Endodermal cell (in vitro differentiated cells): ENCODE data around the gene ZNF573. TPM values are rescaled to one million over a fixed set of nuclear protein-coding genes. Genes with fewer than 3 reads are reported as not detected.

Source experiments
- DNase-seq: peaks from one replicate; pipeline ENCODE4 v3.0.0-alpha.2; 2017
- H3K27ac ChIP-seq: 2 replicates; pipeline ENCODE4 v1.5.1; 2013; ENCODE audit warnings: mild to moderate bottlenecking, low read depth, low read length, moderate library complexity
- H3K27me3 ChIP-seq: 2 replicates; pipeline ENCODE4 v1.6.1; 2013; ENCODE audit warnings: mild to moderate bottlenecking, low read length, moderate library complexity; ENCODE audit not compliant: insufficient read depth, control insufficient read depth, poor library complexity, severe bottlenecking
- H3K36me3 ChIP-seq: 2 replicates; pipeline ENCODE4 v1.7.0; 2013; ENCODE audit warnings: mild to moderate bottlenecking, low read length, moderate library complexity; ENCODE audit not compliant: control insufficient read depth, insufficient read depth
- H3K4me1 ChIP-seq: one replicate; pipeline ENCODE4 v1.7.0; 2013; ENCODE audit warnings: low read length; ENCODE audit not compliant: control insufficient read depth, insufficient read depth
- H3K4me3 ChIP-seq: 2 replicates; pipeline ENCODE4 v1.5.1; 2013; ENCODE audit warnings: mild to moderate bottlenecking, low read length, moderate library complexity
- H3K9ac ChIP-seq: 2 replicates; pipeline ENCODE4 v1.6.1; 2013; ENCODE audit warnings: mild to moderate bottlenecking, low read length, moderate library complexity; ENCODE audit not compliant: poor library complexity, severe bottlenecking; ENCODE audit errors: extremely low read depth
- H3K9me3 ChIP-seq: 2 replicates; pipeline ENCODE4 v1.6.1; 2013; ENCODE audit warnings: mild to moderate bottlenecking, low read length, moderate library complexity; ENCODE audit not compliant: control insufficient read depth
- H3K27ac Mint-ChIP-seq: 2 replicates; pipeline ENCODE4 v1.8.0; 2020; ENCODE audit warnings: mixed read lengths
- H3K27me3 Mint-ChIP-seq: 2 replicates; pipeline ENCODE4 v1.8.0; 2021; ENCODE audit warnings: mild to moderate bottlenecking, mixed read lengths; ENCODE audit not compliant: insufficient read depth
- H3K36me3 Mint-ChIP-seq: 2 replicates; pipeline ENCODE4 v1.8.0; 2020; ENCODE audit warnings: low read depth, mixed read lengths
- H3K4me1 Mint-ChIP-seq: 2 replicates; pipeline ENCODE4 v1.8.0; 2020; ENCODE audit warnings: mixed read lengths
- H3K4me3 Mint-ChIP-seq: 2 replicates; pipeline ENCODE4 v1.8.0; 2020; ENCODE audit warnings: mild to moderate bottlenecking, moderate library complexity, mixed read lengths
- H3K9me3 Mint-ChIP-seq: 2 replicates; pipeline ENCODE4 v1.8.0; 2020; ENCODE audit warnings: mild to moderate bottlenecking, mixed read lengths
- CTCF ChIP-seq: fragments of 200-600 bp; sonication (generic); conservative IDR thresholded peaks from 2 replicates; pipeline ENCODE4 v1.5.0; 2021; ENCODE audit warnings: antibody characterized with exemption, mild to moderate bottlenecking
- WGBS, 2 experiments: methylation state at CpG; one replicate each; pipeline versions ENCODE4 v1.1.5 to v1.1.7; 2013; ENCODE audit warnings: missing lambda C conversion rate in 2 of 2, mixed read lengths in 1 of 2; ENCODE audit not compliant: insufficient coverage in 1 of 2, insufficient read length in 1 of 2; 5-methylcytosine and 5-hydroxymethylcytosine counted together
- total RNA-seq, 2 donors: library from RNA; stranded (reverse); fragmentation: NEBNext Ultra II Directional in 1 of 2; extraction: Animal tissue kit (Norgen Biotek cat#: 25700) in 1 of 2; gene quantifications; 2 replicates in 1 of 2; 3 replicates in 1 of 2; pipeline ENCODE4 v1.2.1, GENCODE V29; 2021

Gene ZNF573
- total RNA-seq, 2 donors from 2014 or later: 11.1 to 14.0 TPM

- H3K27ac Mint-ChIP-seq: no peak overlapping the region
- H3K4me3 Mint-ChIP-seq: no peak overlapping the region
- DNase-seq: peak; percentile 49
- Histone ChIP-seq H3K9me3 (peaks cover 29% of the 10 kb centered on the region), H3K36me3 (no peaks in the 10 kb centered on the region), H3K4me1 (no peaks in the 10 kb centered on the region), H3K9ac (no peak overlapping the region), H3K27ac (no peak overlapping the region), H3K27me3 (no peaks in the 10 kb centered on the region), H3K4me3 (no peak overlapping the region)
- peaks cover 7% of the 10 kb centered on the region for H3K27me3 Mint-ChIP-seq
- peak; percentile 26 for TF ChIP-seq CTCF
- 79 to 88% methylated on average over 1 to 2 of the region's 2 CpGs for WGBS, 2 experiments
- H3K36me3 Mint-ChIP-seq: peaks cover 4% of the 10 kb centered on the region
- H3K9me3 Mint-ChIP-seq: peaks cover 59% of the 10 kb centered on the region
- peaks cover 6% of the 10 kb centered on the region for H3K4me1 Mint-ChIP-seq
Measured at GRCh38 chr19:37813340-37813739, 34.0 kb upstream of the ZNF573 start.

DNA sequence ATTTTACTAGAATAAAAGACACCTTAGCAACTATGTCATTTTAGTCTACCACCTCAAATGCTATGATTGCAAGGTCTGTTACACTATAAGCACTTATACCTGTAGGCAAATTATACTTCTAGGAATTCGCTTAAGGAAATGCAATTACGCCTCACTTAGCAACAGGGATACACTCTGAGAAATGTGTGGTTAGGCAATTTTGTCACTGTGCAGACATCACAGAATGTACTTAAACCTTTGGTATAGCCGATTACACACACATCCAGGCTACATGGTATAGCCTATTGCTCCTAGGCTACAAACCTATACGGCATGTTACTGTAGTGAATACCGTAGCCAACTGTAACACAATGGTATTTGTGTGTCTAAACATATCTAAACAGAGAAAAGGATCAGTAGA lies 30.0 kb upstream of the ZNF573 start:
- Mint-ChIP-seq H3K27ac (no peak overlapping the region), H3K4me1 (no peaks in the 10 kb centered on the region), H3K4me3 (no peak overlapping the region), H3K9me3 (peaks cover 61% of the 10 kb centered on the region), H3K27me3 (no peaks in the 10 kb centered on the region), H3K36me3 (no peaks in the 10 kb centered on the region)
- Histone ChIP-seq H3K9me3 (peaks cover 40% of the 10 kb centered on the region), H3K4me3 (no peak overlapping the region), H3K27ac (no peak overlapping the region), H3K36me3 (no peaks in the 10 kb centered on the region), H3K27me3 (no peaks in the 10 kb centered on the region), H3K9ac (no peak overlapping the region), H3K4me1 (no peaks in the 10 kb centered on the region)
- WGBS, 2 experiments: 92 to 98% methylated on average over 5 of the region's 5 CpGs
- no peak for DNase-seq
- TF ChIP-seq CTCF: no peak

GRCh38 chr19:37803249-37803840 lies 24.0 kb upstream of the ZNF573 start:
- no peak overlapping the region for H3K4me3 Mint-ChIP-seq
- Histone ChIP-seq H3K4me1 (no peaks in the 10 kb centered on the region), H3K9ac (no peak overlapping the region), H3K27me3 (no peaks in the 10 kb centered on the region), H3K27ac (no peak overlapping the region), H3K4me3 (no peak overlapping the region), H3K9me3 (peaks cover 64% of the 10 kb centered on the region), H3K36me3 (no peaks in the 10 kb centered on the region)
- no peak for DNase-seq
- no peaks in the 10 kb centered on the region for H3K4me1 Mint-ChIP-seq
- TF ChIP-seq CTCF: no peak
- WGBS, 2 experiments: 68 to 77% methylated on average over 5 to 6 of the region's 7 CpGs
- H3K27me3 Mint-ChIP-seq: no peaks in the 10 kb centered on the region
- H3K27ac Mint-ChIP-seq: no peak overlapping the region
- no peaks in the 10 kb centered on the region for H3K36me3 Mint-ChIP-seq
- peaks cover 81% of the 10 kb centered on the region for H3K9me3 Mint-ChIP-seq
